ENCODE results near the gene GADL1.

DNA sequence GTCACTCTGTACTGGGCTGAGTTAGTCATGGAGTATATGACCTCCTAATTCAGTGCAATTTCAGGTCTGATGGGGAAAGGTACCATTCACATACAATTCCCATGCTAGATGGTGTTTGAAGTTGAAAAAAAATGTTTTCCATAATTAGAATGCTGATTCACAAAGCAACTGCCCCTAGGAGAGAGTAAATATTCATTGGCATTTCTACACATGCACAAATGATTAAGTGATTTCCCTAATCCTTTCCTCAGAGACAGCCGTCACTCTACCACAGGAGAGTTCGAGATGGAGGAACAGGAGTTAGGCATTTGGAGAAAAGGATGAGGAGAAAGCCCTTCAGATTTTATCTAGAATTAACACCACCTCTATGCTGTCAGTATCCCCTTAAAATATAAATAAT is 32.5 kb downstream of the GADL1 start:
- TF ChIP-seq, protein P1, sequence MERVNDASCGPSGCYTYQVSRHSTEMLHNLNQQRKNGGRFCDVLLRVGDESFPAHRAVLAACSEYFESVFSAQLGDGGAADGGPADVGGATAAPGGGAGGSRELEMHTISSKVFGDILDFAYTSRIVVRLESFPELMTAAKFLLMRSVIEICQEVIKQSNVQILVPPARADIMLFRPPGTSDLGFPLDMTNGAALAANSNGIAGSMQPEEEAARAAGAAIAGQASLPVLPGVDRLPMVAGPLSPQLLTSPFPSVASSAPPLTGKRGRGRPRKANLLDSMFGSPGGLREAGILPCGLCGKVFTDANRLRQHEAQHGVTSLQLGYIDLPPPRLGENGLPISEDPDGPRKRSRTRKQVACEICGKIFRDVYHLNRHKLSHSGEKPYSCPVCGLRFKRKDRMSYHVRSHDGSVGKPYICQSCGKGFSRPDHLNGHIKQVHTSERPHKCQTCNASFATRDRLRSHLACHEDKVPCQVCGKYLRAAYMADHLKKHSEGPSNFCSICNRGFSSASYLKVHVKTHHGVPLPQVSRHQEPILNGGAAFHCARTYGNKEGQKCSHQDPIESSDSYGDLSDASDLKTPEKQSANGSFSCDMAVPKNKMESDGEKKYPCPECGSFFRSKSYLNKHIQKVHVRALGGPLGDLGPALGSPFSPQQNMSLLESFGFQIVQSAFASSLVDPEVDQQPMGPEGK (CRISPR knock-in tag; IDR thresholded peaks at IDR 0.05; ENCODE audit: borderline replicate concordance), result no peak
- TF ChIP-seq ZC3H10 (CRISPR knock-in tag; IDR thresholded peaks at IDR 0.05), result no peak
- TF ChIP-seq CSDC2 (CRISPR knock-in tag; IDR thresholded peaks at IDR 0.05), result no peak
- TF ChIP-seq ZFP3 (CRISPR knock-in tag; IDR thresholded peaks at IDR 0.05), result no peak
- TF ChIP-seq, protein P2, sequence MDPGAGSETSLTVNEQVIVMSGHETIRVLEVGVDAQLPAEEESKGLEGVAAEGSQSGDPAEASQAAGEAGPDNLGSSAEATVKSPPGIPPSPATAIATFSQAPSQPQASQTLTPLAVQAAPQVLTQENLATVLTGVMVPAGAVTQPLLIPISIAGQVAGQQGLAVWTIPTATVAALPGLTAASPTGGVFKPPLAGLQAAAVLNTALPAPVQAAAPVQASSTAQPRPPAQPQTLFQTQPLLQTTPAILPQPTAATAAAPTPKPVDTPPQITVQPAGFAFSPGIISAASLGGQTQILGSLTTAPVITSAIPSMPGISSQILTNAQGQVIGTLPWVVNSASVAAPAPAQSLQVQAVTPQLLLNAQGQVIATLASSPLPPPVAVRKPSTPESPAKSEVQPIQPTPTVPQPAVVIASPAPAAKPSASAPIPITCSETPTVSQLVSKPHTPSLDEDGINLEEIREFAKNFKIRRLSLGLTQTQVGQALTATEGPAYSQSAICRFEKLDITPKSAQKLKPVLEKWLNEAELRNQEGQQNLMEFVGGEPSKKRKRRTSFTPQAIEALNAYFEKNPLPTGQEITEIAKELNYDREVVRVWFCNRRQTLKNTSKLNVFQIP (CRISPR knock-in tag; IDR thresholded peaks at IDR 0.05; ENCODE audit: borderline replicate concordance, low read depth), result no peak
- TF ChIP-seq SNAI2 (CRISPR knock-in tag; IDR thresholded peaks at IDR 0.05), result no peak
- TF ChIP-seq ZNF70 (CRISPR knock-in tag; IDR thresholded peaks at IDR 0.05), result no peak
- no peak for TF ChIP-seq GLIS3 (CRISPR knock-in tag; IDR thresholded peaks at IDR 0.05)
- no peak for TF ChIP-seq TCF4 (CRISPR knock-in tag; IDR thresholded peaks at IDR 0.05; ENCODE audit: borderline replicate concordance)
- TF ChIP-seq, protein P3, sequence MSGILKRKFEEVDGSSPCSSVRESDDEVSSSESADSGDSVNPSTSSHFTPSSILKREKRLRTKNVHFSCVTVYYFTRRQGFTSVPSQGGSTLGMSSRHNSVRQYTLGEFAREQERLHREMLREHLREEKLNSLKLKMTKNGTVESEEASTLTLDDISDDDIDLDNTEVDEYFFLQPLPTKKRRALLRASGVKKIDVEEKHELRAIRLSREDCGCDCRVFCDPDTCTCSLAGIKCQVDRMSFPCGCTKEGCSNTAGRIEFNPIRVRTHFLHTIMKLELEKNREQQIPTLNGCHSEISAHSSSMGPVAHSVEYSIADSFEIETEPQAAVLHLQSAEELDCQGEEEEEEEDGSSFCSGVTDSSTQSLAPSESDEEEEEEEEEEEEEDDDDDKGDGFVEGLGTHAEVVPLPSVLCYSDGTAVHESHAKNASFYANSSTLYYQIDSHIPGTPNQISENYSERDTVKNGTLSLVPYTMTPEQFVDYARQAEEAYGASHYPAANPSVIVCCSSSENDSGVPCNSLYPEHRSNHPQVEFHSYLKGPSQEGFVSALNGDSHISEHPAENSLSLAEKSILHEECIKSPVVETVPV (CRISPR knock-in tag; IDR thresholded peaks at IDR 0.05), result no peak
- TF ChIP-seq, protein P4, sequence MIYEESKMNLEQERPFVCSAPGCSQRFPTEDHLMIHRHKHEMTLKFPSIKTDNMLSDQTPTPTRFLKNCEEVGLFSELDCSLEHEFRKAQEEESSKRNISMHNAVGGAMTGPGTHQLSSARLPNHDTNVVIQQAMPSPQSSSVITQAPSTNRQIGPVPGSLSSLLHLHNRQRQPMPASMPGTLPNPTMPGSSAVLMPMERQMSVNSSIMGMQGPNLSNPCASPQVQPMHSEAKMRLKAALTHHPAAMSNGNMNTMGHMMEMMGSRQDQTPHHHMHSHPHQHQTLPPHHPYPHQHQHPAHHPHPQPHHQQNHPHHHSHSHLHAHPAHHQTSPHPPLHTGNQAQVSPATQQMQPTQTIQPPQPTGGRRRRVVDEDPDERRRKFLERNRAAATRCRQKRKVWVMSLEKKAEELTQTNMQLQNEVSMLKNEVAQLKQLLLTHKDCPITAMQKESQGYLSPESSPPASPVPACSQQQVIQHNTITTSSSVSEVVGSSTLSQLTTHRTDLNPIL (CRISPR knock-in tag; IDR thresholded peaks at IDR 0.05; ENCODE audit: low read depth), result no peak
- no peak for TF ChIP-seq ZFP30 (CRISPR knock-in tag; IDR thresholded peaks at IDR 0.05)
- no peak for TF ChIP-seq TOX (CRISPR knock-in tag; IDR thresholded peaks at IDR 0.05; ENCODE audit: borderline replicate concordance)

Data from SK-N-SH treated with all-trans-retinoic acid at 6 μM for 48 hours (cell line).